Stimulated activated CD4-positive, alpha-beta T cell treated with anti-CD3 and anti-CD28 coated beads, Interleukin-12 subunit alpha, Interleukin-12 subunit beta, amount 100 ng/mL, for 48 hours (primary cell): ENCODE results near the gene TYW1.
"Not testable (repeated sequence)": the region's sequence is repeated elsewhere in the genome, so short reads cannot be mapped to it uniquely, and the experiment has no call there.

Experiments used
- DNase-seq, 3 donors: peaks; one replicate each; pipeline ENCODE4 v3.0.0-alpha.2; 2020; ENCODE audit warnings: low read depth in 2 of 3, low spot score in 1 of 3

The TYW1 gene, protein sequence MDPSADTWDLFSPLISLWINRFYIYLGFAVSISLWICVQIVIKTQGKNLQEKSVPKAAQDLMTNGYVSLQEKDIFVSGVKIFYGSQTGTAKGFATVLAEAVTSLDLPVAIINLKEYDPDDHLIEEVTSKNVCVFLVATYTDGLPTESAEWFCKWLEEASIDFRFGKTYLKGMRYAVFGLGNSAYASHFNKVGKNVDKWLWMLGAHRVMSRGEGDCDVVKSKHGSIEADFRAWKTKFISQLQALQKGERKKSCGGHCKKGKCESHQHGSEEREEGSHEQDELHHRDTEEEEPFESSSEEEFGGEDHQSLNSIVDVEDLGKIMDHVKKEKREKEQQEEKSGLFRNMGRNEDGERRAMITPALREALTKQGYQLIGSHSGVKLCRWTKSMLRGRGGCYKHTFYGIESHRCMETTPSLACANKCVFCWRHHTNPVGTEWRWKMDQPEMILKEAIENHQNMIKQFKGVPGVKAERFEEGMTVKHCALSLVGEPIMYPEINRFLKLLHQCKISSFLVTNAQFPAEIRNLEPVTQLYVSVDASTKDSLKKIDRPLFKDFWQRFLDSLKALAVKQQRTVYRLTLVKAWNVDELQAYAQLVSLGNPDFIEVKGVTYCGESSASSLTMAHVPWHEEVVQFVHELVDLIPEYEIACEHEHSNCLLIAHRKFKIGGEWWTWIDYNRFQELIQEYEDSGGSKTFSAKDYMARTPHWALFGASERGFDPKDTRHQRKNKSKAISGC

DNA sequence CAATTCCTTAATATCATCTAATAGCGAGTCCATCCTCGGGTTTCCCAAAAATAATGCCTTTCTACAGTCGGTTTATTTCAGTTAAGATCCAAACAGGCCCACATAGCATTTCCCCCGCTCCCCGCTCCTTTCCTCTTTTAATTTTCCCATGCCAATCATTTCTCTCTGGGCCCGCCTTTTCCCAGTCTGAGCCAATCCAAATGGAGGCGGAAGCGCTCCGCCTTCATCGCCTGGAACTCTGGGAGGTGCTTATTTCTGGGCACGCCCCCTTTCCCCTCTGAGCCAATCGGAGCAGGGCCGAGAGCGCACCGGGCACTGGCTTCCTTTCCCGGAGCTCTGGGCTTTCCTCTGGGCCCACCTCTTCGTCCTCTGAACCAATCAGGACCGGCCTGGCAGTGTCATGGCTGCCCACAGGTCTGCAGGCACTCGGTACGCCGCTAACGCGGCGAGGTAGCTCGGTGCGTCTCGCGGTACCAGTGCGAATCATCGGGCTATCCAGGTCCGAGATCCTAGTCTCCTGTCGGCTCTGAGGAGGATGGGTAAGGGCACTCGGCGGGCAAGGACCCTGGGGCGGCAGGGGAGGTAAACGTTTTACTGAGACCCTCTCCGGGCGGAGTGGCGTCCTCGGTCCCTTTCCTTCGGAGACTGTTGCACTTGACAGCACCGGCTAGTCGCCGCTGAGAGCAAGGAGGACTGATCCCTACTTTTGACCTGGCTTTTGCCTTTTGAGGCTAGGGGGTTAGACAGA, at the start of gene TYW1:
Gene TYW1 (plus strand): TSS at position 390 of the 748 bp plus-strand sequence. CDS start 146 bp downstream, at position 536.
- DNase-seq = peak; percentile 96 to 99 (median 98)

DNA sequence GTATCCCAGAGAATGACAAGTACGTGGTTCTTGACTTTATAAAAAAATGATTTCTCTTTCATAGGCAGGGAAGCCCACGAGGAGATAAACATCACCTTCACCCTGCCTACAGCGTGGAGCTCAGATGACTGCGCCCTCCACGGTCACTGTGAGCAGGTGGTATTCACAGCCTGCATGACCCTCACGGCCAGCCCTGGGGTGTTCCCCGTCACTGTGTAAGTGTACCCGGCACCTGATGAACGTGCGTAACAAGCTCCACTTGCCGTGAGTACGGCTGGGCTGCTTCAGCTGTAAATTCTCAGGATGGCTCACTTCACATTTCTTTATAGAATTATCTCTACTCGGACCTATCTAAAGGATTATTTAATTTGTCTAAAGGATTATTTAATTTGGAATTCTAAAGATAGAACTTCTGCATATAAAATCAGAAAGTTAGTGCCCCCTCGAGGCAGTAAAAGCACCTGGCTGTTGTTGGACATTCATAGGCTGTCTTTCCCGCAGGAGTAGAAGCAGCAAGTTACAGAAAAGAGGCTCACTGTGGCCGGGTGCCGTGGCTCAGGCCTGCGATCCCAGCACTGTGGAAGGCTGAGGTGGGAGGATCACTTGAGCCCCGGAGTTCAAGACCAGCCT, 48.0 kb upstream of the TYW1 start:
- no peak for DNase-seq

DNA sequence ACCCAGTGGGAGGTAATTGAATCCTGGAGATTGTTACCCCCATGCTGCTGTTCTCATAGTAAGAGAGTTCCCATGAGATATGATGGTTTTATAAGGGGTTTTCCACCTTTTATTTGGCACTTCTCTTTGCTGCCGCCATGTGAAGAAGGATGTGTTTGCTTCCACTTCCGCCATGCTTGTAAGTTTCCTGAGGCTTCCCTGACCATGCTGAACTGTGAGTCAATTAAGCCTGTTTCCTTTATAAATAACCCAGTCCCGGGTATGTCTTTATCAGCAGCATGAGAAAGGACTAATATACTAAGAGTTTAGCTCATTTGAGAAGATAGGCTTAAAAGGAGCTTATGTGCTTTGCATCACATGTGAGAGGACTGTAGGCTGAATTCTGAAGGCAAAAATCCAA, 46.3 kb upstream of the TYW1 start:
- no peak for DNase-seq

DNA sequence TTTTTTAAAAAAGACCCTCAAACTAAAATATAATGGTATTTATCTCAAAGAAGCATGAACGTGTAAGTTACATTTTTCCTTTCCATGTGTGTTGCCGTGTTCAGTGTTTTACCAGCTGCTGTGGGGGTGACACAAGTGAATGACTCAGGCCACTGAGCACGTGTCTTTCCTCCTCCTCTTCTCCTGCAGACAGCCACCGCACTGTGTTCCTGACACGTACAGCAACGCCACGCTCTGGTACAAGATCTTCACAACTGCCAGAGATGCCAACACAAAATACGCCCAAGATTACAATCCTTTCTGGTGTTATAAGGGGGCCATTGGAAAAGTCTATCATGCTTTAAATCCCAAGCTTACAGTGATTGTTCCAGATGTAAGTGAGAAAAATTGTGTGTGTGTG, 45.9 kb upstream of the TYW1 start:
- DNase-seq = no peak

DNA sequence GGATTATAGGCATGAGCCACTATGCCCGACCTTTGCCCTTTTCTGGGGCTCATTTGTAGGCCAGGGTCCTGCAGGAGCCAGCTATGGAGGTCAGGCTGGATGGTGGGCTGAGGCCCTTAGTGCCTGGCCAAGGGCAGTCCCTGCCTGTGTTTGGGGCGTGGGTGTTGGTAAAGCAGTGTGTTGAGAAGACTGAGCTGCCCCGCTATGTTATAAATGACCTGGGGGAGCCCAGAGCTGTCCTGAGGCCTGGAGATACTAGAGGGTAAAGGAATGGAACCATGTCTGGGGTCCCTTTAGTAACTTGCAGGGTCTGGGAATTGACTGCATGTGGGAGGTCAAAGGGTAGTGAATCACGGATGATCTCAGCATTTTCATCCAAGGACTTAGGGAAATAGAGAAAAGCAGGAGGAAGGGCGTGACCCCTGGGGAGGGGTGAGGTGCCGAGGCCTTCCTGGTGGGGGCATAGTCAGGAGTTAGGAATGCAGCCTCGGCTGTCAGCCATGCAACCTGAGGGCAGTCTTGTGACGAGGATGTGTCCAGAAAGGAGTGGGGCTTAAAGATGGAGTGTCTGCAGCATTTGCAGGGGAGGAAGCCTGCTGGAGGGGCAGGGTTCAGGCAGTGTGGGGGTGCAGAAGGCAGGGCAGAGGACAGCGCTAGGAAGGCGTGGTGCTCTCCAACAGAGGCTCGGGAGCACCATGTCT, 44.1 kb upstream of the TYW1 start:
- DNase-seq = no peak

DNA sequence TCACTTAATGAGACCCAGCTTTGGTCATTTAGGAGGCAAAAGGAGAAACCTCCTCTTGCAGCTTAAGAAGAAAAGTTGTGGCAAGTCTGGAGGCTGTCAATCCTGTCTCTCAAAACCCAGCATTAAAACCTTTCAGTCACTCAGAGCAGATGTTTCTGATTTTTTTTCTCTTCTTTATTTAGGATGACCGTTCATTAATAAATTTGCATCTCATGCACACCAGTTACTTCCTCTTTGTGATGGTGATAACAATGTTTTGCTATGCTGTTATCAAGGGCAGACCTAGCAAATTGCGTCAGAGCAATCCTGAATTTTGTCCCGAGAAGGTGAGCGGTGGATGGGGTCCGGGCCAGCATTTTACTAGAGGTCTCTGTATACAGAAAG, 43.6 kb upstream of the TYW1 start:
- no peak for DNase-seq

DNA sequence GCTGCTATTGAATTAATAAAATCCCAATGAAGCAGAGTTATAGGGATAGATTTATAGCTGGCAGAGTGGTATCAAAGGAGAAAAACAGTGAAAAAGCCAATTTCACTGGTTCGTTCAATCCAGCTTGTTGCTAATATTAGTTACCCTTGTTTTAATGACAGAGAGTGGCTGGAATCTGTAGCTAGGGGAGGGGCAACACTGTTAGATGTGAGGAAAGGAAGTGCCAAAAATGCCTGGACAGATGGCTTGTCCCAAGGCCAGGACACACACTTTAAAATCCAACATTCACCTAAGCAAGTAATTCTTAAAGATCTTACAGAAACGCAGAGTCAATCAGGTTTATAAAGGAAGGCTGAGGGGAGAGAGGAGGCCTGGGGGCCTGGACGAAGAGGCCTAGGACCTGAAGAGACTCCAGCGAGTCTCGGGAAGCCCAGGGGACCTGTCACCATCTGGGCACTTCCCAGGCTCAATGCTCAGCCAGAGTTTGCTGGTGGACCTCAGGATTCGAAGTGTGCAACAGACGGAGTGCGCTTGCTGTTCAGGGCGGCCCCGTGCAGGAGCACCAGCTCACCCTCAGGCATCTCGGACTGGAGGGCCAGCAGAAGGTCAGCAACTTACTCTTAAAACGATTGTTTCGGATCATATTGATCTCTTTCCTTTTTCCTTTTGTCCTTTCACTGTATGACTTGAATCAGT, 38.9 kb upstream of the TYW1 start:
- DNase-seq = no peak

DNA sequence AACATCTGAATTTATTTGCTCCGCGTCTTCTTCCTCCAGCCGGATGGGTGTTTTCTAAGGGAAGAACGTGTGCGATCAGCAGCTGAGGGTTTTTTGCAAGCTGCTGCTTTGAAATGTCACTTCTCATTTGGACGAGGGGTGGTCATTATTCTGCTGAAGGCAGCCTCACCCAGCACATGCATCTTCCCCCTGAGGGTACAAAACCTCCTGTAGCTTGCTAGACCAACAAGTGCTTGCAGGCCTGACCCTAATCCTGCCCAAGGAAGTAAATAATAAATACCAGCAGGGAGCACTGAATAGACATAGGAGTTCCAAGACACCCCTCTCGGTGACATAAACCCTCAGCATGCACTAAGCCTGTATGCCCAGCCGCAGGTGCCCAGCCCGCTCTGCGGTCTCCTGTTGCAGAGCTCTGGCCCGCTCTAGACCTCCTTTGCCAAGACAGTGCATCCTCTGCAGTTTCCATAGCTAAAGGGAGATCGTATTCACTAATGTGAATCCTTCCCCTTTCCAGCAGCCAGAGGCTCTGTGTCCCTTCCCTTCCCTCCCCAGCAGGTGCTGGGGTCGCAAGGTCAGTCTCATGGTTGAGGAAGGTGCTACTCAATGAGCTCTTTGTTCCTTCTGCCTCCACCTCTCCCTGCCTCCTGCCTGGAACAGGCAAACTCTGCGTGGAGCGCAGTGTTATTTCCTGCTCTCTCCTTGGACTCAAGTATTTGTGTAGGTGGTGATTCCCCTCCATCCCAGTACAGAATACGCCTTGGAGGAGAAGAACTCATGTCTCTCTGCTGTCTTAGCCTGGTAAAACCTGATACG, 37.9 kb upstream of the TYW1 start:
- DNase-seq = no peak

DNA sequence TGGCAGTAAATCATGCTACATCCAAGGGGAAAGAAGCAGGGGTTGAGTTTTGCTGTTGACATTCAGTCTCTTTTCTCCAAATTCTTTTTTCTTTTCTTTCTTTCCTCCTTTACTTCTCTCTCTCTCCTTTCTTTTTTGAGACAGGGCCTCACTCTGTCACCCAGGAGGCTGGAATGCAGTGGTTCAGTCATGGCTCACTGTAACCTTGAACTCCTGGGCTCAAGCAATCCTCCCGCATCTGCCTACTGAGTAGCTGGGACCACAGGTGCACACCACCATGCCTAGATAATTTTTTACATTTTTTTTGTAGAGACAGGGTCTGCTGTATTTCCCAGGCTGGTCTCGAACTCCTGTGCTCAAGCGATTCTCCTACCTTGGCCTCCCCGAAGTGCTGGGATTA, 36.4 kb upstream of the TYW1 start:
- no peak for DNase-seq

DNA sequence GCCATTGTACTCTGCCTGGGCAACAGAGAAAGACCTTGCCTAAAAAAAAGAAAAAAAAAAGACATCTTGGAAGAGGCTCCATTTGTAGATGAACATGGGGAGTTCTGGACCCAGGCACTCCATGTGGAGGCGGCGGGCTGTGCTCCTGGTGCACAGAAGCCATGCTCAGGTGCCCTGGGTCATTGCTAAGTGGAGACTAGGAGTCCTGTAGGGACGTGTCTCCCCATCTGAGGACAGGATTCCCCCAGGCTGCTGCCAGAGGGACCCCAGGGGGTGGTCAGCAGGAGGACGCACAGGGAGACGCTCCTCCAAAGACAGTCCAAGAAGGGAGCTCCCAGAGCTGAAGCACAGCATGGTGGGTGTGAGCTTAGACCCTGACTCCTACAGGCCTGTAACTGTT, 35.5 kb upstream of the TYW1 start:
- no peak for DNase-seq

DNA sequence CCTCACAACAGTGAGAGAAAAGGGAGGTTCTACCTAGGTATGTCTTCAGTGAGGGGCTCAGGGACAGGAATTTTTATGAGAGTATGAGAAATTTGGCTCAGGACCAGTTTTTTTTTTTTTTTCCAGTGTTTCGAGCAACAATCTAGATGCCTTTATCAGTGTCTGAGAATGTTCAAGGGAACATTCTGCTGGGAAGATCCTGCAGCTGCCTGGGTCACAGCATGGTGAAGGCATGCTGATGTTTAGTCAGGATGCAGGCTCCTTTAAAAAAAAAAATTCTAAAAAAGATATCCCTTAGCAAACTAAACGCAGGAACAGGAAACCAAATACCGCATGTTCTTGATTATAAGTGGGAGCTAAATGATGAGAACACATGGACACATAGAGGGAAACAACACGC, 32.2 kb upstream of the TYW1 start:
- DNase-seq = no peak

DNA sequence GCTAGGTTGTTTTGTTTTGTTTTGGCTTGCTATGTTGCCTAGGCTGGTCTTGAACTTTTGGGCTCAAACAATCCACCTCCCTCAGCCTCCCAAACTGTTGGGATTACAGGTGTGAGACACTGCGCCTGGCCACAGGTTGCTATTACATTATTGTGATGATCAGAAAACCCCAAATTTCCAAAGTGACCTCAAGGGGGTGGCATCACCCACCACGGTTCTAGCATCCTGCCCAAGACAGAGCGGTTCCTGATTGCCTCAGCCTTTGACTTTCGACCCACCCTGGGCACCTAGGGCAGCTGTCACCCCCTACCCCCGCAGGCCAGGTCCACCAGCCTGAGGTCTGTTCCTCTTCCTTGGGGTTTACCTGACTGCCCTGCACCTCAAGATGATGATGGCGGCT, 29.6 kb upstream of the TYW1 start:
- no peak for DNase-seq

DNA sequence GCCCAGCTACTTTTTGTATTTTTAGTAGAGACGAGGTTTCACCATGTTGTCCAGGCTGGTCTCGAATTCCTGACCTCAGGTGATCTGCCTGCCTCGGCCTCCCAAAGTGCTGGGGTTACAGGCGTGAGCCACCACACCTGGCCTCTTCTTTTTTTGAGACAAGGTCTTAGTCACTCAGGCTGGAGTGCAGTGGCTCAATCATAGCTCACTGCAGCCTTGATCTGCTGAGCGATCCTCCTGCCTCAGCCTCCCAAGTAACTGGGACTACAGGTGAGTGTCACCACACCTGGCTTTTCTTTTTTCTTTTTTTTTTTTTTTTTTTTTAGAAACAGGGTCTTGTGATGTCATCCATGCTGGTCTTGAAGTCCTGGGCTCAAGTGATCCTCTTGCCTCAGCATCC, 27.6 kb upstream of the TYW1 start:
- DNase-seq = not testable (repeated sequence)

DNA sequence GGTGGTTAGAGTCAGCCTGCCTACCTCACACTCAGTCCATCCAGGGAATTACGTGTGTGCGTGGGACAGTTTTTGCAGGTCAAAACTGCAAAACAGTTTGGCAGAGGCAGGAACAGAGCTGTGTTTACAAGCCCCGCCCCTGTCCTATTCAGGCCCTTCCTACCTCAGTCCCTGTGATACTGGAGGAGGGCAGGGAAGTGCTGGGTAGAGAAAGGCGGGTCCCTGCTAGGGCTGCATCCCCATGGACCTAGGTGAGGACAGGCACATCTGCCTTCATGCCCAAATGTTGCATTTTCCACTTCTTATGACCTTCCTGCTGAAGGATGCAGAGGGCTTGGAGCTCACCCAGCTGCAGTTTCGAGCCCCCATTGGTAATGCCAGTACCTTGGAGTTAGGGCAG, 26.3 kb upstream of the TYW1 start:
- no peak for DNase-seq

DNA sequence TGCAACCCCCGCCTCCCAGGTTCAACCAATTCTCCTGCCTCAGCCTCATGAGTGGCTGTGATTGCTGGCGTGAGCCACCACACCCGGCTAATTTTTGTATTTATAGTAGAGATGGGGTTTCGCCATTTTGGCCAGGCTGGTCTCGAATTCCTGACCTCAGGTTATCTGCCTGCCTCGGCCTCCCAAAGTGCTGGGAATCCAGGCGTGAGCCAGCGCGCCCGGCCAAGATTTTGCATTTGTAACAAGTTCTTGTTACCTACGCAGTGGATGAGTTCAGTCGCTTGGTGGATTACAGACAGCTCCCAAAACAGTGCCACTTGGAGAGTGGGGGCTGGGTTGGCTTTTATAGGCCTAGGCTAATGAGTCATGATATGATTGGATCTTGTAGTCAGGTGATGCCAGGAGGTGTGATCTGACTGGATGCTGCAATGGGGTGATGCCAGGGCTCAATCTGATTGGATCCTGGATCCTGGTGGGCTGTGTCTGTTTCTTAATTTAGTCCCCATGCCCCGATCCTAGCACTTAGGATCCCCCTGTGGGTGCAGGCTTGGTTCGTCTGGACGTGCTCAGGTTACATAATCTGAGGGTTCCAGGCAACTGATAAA, 21.5 kb upstream of the TYW1 start:
- DNase-seq = no peak

DNA sequence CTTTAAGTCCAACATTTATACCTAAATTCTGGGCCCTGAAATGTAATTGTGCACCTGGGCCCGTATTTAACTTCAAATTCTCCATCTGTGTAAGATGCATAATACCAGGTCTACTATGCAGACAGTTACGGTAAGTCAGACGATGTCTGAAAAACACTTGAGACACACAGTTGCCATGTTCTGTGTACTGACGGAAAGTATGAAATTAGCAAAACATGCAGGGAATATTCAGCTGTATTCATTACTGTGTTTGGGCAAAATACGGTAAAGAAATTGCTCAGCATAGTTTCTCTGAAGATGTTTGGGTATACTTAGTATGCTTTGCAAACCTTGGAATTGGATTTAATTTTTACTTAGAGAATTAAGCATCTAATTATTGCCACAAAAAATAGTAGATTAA, 18.3 kb upstream of the TYW1 start:
- DNase-seq = not testable (repeated sequence)

DNA sequence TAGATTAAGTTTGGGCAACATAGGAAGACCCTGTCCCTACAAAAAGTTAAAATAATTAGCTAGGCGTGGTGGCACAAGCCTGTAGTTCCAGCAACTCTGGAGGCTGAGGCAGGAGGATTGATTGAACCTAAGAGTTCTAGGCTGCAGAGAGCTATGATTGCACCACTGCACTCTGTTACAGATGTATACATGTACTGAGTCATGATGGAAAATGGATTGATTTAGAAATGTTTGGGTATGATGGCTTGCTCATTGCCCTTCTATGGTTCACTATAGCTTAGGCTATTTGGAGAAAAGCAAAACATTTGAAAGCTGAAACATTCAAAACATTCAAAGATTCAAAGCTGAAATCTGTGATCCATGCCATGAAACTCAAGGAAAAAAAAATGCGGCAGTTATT, 17.6 kb upstream of the TYW1 start:
- DNase-seq = not testable (repeated sequence)

DNA sequence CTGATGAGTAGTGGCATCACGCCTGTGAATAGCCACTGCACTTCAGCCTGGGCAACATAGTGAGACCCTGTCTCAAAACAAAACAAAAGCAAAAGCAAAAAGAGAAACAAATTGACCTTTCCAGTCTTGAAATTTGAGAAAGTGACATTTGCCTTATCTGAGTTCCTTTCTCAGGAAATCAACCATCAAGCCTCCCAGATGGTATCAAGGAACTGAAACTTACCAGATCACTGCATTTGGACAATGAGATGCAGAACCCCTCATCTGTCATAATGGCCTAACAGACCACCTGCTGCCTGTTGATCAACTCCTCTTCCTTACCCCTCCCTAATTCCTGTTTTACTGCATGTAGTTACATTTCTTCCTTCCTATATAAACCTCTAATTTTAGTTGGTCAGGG, 16.3 kb upstream of the TYW1 start:
- not testable (repeated sequence) for DNase-seq

DNA sequence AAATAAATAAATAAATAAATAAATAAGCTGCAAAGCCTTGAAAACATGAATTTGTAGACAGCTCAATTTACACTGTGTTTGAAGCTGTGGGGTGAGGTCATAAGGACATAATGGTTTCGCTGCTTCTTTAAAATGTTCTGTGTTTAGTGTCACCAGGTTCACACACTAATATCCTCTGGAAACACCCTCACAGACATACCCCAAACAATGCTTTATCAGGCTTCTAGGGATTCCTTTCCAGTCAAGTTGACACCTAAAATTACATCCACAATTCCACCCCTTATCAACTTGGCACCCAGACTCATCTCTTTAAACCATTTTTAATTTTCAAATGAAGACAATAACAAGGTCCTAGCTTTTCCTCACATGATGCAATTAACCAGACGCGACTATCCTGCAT, 7.1 kb upstream of the TYW1 start:
- DNase-seq = not testable (repeated sequence)
